Smooth muscle cell of the coronary artery (primary cell): ENCODE results near the gene USO1. TPM values are rescaled to one million over a fixed set of nuclear protein-coding genes. Genes with fewer than 3 reads are reported as not detected.

Experiments
- total RNA-seq: library from RNA; depleted of rRNA; stranded (reverse); fragments of >200 nt; gene quantifications from 2 replicates; pipeline ENCODE4 v1.2.3, GENCODE V29; 2014; ENCODE audit warnings: low replicate concordance

Gene USO1
- total RNA-seq, result 48.7 and 99.5 TPM in 2 replicates

GRCh38 chr4:75724066-75724866 lies at the start of gene USO1:
TSS of gene USO1 (plus strand) at chr4:75724577. CDS start at chr4:75724820, 243 bp downstream.

Other genes with a start within 250 kb of the USO1 start
- gene RCHY1, start 210.2 kb upstream of the USO1 start, total RNA-seq, result 24.7 and 58.5 TPM in 2 replicates
- 8.9 and 10.9 TPM in 2 replicates for gene THAP6, start 210.1 kb upstream of the USO1 start, total RNA-seq
- gene ODAPH, start 168.5 kb upstream of the USO1 start, total RNA-seq, result not detected in 2 replicates
- gene CDKL2, start 94.0 kb upstream of the USO1 start, total RNA-seq, result 0.15 and 1.8 TPM in 2 replicates
- 64.2 and 138 TPM in 2 replicates for gene G3BP2, start 51.2 kb upstream of the USO1 start, total RNA-seq
- gene PPEF2, start 177.9 kb downstream of the USO1 start, total RNA-seq, result not detected in 2 replicates
- 14.5 and 20.0 TPM in 2 replicates for gene NAAA, start 216.4 kb downstream of the USO1 start, total RNA-seq